ENCODE results near the gene KLF15. TPM values are rescaled to one million over a fixed set of nuclear protein-coding genes. Genes with fewer than 3 reads are reported as not detected.

The KLF15 gene
- total and polyA plus RNA-seq, 2 of the 8 experiments (the other 6 are each of a cell fraction or from before 2014, with no cell fraction given): 15.7 to 19.5 TPM

DNA sequence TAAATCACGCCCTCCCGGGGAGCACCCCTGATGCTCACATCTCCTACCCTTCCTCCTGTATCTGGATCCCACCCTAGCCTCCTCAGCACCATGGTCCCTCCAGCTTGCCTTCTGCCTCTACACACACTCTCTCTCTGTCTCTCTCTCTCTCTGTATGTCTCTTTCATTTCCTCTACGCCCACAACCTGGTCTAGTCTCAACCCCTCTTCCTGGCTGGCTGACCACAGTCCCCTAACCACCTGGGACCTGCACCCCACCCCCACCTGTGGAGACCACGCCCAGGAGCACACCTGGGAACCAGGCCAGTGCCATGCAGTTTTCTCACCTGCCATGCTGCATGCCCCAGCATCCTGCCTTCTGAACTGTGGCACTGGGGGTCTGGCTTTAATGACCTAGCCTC, 33.5 kb upstream of the KLF15 start:
- no peak overlapping the region for H2AFZ ChIP-seq (ENCODE audit: low read length)
- WGBS, 2 experiments (ENCODE audit: extremely low coverage in 1 of 2, insufficient coverage in 1 of 2, insufficient read length in 1 of 2, insufficient replicate concordance in 2 of 2, low coverage in 1 of 2, low lambda C conversion rate in 2 of 2, missing lambda C conversion rate in 1 of 2): 76% methylated on average over 4 of the region's 4 CpGs; no CpG with 5 or more reads in 1 of the 2 experiments
- no peak overlapping the region for H3K4me2 ChIP-seq (ENCODE audit: insufficient read depth in 1 of 2, low read depth in 2 of 2, low read length in 2 of 2)
- H4K5ac ChIP-seq (ENCODE audit: insufficient read length, low read depth, low read length): no peak overlapping the region
- no peak overlapping the region for H4K8ac ChIP-seq (ENCODE audit: extremely low read depth, insufficient read depth, low read length)
- H3K56ac ChIP-seq (replicated peaks; ENCODE audit: insufficient read length, low read depth, low read length): no peak overlapping the region
- no peak overlapping the region; the same call in 1 of the 2 replicates for H3K18ac ChIP-seq (ENCODE audit: extremely low read depth, low read length)
- FAIRE-seq (no peak), DNase-seq (ENCODE audit: low read depth in 1 of 2, low spot score in 2 of 2) (no peak)
- ChIA-PET CTCF (ENCODE audit: partially characterized antibody) (interaction anchor here (0.7 to 5.2 kb wide), 9 partner anchors 10 to 288 kb away, joined by 3 to 35 read pairs (median 4); no protein-coding TSS in a partner anchor), POLR2A (ENCODE audit: partially characterized antibody) (interaction anchor here (1.2 kb wide), 1 partner anchor 11 kb away, joined by 3 read pairs; no protein-coding TSS in a partner anchor)
- no peaks in the 10 kb centered on the region for H3K9me3 ChIP-seq (ENCODE audit: insufficient read depth in 2 of 2, low read depth in 1 of 2, low read length in 1 of 2)
- no peak overlapping the region for H3K23ac ChIP-seq (ENCODE audit: insufficient read length)
- no peak overlapping the region for H3K27ac ChIP-seq (ENCODE audit: low read depth, low read length)
- H3K4me1 ChIP-seq (replicated peaks in 1 of 4; ENCODE audit: control insufficient read depth in 3 of 4, insufficient read depth in 4 of 4, low read length in 3 of 4): peaks cover 0 to 12% (median 4%) of the 10 kb centered on the region in 4 experiments; a peak in 4 of 7 replicates
- H2BK5ac ChIP-seq (ENCODE audit: low read depth, low read length): no peak overlapping the region
- H2BK12ac ChIP-seq (ENCODE audit: low read depth, low read length): no peak overlapping the region
- no peak overlapping the region for H3K4ac ChIP-seq (replicated peaks; ENCODE audit: insufficient read length, low read depth, low read length)
- no peak overlapping the region for H3K4me3 ChIP-seq (ENCODE audit: extremely low read depth in 1 of 4, insufficient read depth in 2 of 4, low read depth in 3 of 4, low read length in 4 of 4)
- no peaks in the 10 kb centered on the region for H4K20me1 ChIP-seq (replicated peaks in 1 of 2; ENCODE audit: control insufficient read depth in 1 of 2, insufficient read depth in 2 of 2, low read length in 2 of 2)
- peak overlapping the region; percentile 88; the same call in 1 of the 2 replicates for H2BK15ac ChIP-seq (ENCODE audit: low read length)
- no peak overlapping the region for H4K91ac ChIP-seq (replicated peaks; ENCODE audit: insufficient read length, low read length)
- H3K14ac ChIP-seq (ENCODE audit: insufficient read length): no peak overlapping the region
- no peaks in the 10 kb centered on the region for H3K79me2 ChIP-seq (ENCODE audit: control insufficient read depth in 1 of 2, insufficient read depth in 2 of 2, low read length in 2 of 2)
- H3K9ac ChIP-seq (replicated peaks in 1 of 4; ENCODE audit: extremely low read depth in 1 of 4, low read depth in 3 of 4, low read length in 3 of 4): no peak overlapping the region
- TF ChIP-seq CHD1 (IDR thresholded peaks at IDR 0.05; ENCODE audit: low read depth, low read length): no peak
- TF ChIP-seq TEAD4 (IDR thresholded peaks at IDR 0.05; ENCODE audit: low read depth, low read length): no peak
- no peak for TF ChIP-seq ZNF274 (IDR thresholded peaks at IDR 0.05; ENCODE audit: borderline replicate concordance, extremely low read depth, low read length)
- no peak for TF ChIP-seq GTF2F1 (IDR thresholded peaks at IDR 0.05; ENCODE audit: borderline replicate concordance, low read depth, low read length)
- TF ChIP-seq RFX5 (IDR thresholded peaks at IDR 0.05; ENCODE audit: borderline replicate concordance, low read depth, low read length): no peak
- no peak for TF ChIP-seq RBBP5 (IDR thresholded peaks at IDR 0.05; ENCODE audit: borderline replicate concordance, low read depth, low read length)
- no peak for TF ChIP-seq PHF8 (conservative IDR thresholded peaks at IDR 0.05; ENCODE audit: low read depth, low read length)
- no peak for TF ChIP-seq ASH2L (IDR thresholded peaks at IDR 0.05; ENCODE audit: low read length)
- no peak for TF ChIP-seq SIRT6 (IDR thresholded peaks at IDR 0.05; ENCODE audit: low read length)
- no peak for TF ChIP-seq SRF (IDR thresholded peaks at IDR 0.05; ENCODE audit: low read depth, low read length)
- TF ChIP-seq RXRA (IDR thresholded peaks at IDR 0.05; ENCODE audit: insufficient read depth, low read depth, low read length): no peak
- no peak for TF ChIP-seq CEBPB (IDR thresholded peaks at IDR 0.05; ENCODE audit: low read depth, low read length)
- TF ChIP-seq TAF7 (optimal IDR thresholded peaks at IDR 0.05; ENCODE audit: borderline replicate concordance, low read depth, low read length): no peak
- no peak for TF ChIP-seq KDM4A (IDR thresholded peaks at IDR 0.05; ENCODE audit: low read depth, low read length, severe bottlenecking)
- no peak for TF ChIP-seq BRCA1 (IDR thresholded peaks at IDR 0.05; ENCODE audit: low read depth, low read length)
- peaks cover 6% of the 10 kb centered on the region; the same call in 1 of the 2 replicates for H3K23me2 ChIP-seq (ENCODE audit: low read depth, low read length)
- no peak overlapping the region for H2AK5ac ChIP-seq (ENCODE audit: low read depth, low read length)
- no peaks in the 10 kb centered on the region for H3K36me3 ChIP-seq (ENCODE audit: control insufficient read depth in 2 of 4, insufficient read depth in 4 of 4, low read length in 3 of 4)
- peaks cover 9 to 32% (median 29%) of the 10 kb centered on the region in 4 experiments for H3K27me3 ChIP-seq (replicated peaks in 1 of 4; ENCODE audit: control insufficient read depth in 3 of 4, extremely low read depth in 1 of 4, insufficient read depth in 3 of 4, low read length in 3 of 4)
- no peak overlapping the region for H2BK20ac ChIP-seq (ENCODE audit: low read length)
- H3K79me1 ChIP-seq (ENCODE audit: low read depth, low read length): no peaks in the 10 kb centered on the region
- H2BK120ac ChIP-seq (replicated peaks; ENCODE audit: low read depth, low read length): no peak overlapping the region

Measured in H1 (cell line).